Measurements from ENCODE around the gene SOX6.

DNA sequence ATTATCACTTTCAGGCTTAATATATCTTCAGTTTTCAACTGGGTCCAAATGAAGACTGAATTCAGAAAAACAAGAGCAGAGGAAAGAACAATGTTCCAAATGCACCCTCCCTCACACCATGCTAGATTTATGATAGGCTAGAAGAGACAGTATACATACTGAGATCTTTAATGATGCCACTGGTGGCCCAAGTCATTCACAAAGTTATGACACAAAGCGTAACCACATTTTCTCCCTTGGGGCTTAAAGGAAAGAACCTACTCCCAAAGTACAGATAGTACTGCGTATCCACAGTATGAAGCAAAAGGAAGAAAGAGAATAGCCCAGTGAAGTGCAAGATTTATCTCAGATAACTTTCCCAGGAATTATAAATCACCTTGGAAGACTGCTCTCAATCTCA is 10.9 kb upstream of the SOX6 start:
- TF ChIP-seq EP300 (IDR thresholded peaks at IDR 0.05) (no peak), POLR2A (IDR thresholded peaks at IDR 0.05) (no peak)
- TF ChIP-seq, protein P1, sequence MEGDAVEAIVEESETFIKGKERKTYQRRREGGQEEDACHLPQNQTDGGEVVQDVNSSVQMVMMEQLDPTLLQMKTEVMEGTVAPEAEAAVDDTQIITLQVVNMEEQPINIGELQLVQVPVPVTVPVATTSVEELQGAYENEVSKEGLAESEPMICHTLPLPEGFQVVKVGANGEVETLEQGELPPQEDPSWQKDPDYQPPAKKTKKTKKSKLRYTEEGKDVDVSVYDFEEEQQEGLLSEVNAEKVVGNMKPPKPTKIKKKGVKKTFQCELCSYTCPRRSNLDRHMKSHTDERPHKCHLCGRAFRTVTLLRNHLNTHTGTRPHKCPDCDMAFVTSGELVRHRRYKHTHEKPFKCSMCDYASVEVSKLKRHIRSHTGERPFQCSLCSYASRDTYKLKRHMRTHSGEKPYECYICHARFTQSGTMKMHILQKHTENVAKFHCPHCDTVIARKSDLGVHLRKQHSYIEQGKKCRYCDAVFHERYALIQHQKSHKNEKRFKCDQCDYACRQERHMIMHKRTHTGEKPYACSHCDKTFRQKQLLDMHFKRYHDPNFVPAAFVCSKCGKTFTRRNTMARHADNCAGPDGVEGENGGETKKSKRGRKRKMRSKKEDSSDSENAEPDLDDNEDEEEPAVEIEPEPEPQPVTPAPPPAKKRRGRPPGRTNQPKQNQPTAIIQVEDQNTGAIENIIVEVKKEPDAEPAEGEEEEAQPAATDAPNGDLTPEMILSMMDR (IDR thresholded peaks at IDR 0.05): no peak
